GM12801 (cell line): ENCODE data around the gene ANKRD40CL.

Source experiments
- CTCF ChIP-seq: IDR thresholded peaks from one replicate; pipeline ENCODE4 v1.5.1; 2011; ENCODE audit warnings: control low read depth; ENCODE audit not compliant: insufficient read length; ENCODE audit errors: extremely low read depth

Gene ANKRD40CL, protein sequence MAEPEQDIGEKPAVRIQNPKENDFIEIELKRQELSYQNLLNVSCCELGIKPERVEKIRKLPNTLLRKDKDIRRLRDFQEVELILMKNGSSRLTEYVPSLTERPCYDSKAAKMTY

DNA sequence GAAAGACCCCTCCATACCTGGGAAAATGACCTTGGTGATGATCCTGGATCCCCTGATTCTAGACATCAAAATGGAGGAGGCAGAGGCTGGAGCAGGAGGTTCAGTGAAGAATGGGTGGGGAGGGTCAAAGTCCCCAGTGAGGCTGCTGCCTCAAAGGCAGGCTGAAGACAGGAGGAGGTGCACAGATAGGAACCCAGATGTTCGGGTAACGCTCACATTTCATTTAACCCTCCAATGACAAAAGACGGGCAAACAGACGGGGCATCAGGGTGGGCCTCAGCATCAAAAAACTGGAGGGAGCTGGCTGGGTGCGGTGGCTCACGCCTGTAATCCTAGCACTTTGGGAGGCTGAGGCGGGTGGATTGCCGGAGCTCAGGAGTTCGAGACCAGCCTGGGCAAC lies at the start of gene ANKRD40CL:
ANKRD40CL (minus strand) TSS at position 73 of the 400 bp plus-strand sequence. CDS start 605 bp downstream, outside the sequence.
- no peak for TF ChIP-seq CTCF

- TF ChIP-seq CTCF: no peak
These were observed 49.0 kb upstream of the ANKRD40CL start for GRCh38 chr17:50816271-50816670.

GRCh38 chr17:50815400-50815799 lies 48.1 kb upstream of the ANKRD40CL start:
- no peak for TF ChIP-seq CTCF

DNA sequence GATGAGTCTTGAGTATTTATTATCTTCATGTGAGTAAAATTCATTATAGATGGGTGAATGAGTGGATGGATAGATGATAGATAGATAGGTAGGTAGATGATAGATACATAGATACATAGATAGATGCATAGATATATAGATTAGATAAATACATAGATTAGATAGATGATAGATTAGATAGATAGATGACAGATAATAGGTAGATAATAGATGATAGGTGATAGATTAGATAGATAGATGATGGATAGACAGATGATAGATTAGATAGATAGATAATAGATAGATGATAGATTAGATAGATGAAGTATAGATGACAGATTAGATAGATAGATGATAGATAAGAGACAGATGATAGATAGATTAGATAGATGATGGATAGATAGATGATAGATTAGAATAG lies 46.3 kb upstream of the ANKRD40CL start:
- TF ChIP-seq CTCF: no peak

DNA sequence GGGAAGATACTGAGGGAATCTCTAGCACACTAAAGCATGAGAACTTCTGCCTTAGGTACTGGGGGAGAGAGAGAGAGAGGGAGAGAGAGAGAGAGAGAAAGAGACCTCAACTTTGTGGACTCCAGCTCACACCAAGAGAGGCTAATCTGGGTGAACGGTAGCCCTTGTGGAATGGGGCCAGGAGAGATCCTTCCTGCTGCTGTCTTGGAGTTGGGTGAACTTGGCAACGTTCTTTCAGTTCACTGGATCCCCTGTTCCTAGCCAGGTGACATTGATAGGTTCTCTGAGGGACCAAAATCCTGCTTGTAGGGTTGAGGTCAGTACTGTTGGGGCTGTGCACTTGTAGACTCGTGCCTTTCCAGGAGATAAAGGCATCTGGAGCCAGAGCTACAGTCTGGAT lies 41.6 kb upstream of the ANKRD40CL start:
- no peak for TF ChIP-seq CTCF

- TF ChIP-seq CTCF: no peak
These were observed 41.1 kb upstream of the ANKRD40CL start for GRCh38 chr17:50808413-50808812.

GRCh38 chr17:50807675-50808074 lies 40.4 kb upstream of the ANKRD40CL start:
- TF ChIP-seq CTCF: no peak
